Panc1 (cell line): ENCODE data around the gene FTCDNL1. TPM values are rescaled to one million over a fixed set of nuclear protein-coding genes. Genes with fewer than 3 reads are reported as not detected.

Experiments
- ATAC-seq: fragments of 200-7000 bp; cut with Tn5 transposase; 2 replicates; pipeline ENCODE4 v1.9.1; 2020; ENCODE audit warnings: mild to moderate bottlenecking, moderate library complexity
- BruUV-seq: library from RNA; stranded (reverse); fragments of 400-500 nt; replicated peaks from 2 replicates; lab custom pipeline; 2021; lab: Mats Ljungman, UMichigan
- CTCF ChIA-PET: fragments of 300-600 bp; sonication (Branson Sonifier 250); formaldehyde crosslinking; loops from one replicate; lab custom pipeline; 2022; ENCODE audit warnings: antibody characterized with exemption; lab: Charles Lee
- POLR2A ChIA-PET: fragments of 300-600 bp; sonication (Branson Sonifier 250); formaldehyde crosslinking; loops from one replicate; lab custom pipeline; 2022; ENCODE audit warnings: antibody characterized with exemption; lab: Charles Lee
- DNase-seq: peaks from one replicate; pipeline ENCODE4 v3.0.0-alpha.2; 2010; ENCODE audit warnings: low read depth, low spot score
- H3K27ac ChIP-seq: 2 replicates; pipeline ENCODE4 v1.5.1; 2011; ENCODE audit warnings: mild to moderate bottlenecking, low read length, inconsistent platforms
- H3K27me3 ChIP-seq: fragments of 200-500 bp; sonication (Bioruptor generic); 2 replicates; pipeline ENCODE4 v1.6.0; 2014; ENCODE audit warnings: low read length, inconsistent platforms; ENCODE audit not compliant: control insufficient read depth, insufficient read depth
- H3K36me3 ChIP-seq: fragments of 200-500 bp; sonication (Bioruptor generic); 2 replicates; pipeline ENCODE4 v1.5.1; 2014; ENCODE audit warnings: inconsistent platforms, mild to moderate bottlenecking, low read length, moderate library complexity; ENCODE audit not compliant: control insufficient read depth, insufficient read depth
- H3K4me1 ChIP-seq: 2 replicates; pipeline ENCODE4 v1.5.1; 2011; ENCODE audit warnings: inconsistent platforms, mild to moderate bottlenecking, low read length, moderate library complexity; ENCODE audit not compliant: control insufficient read depth, insufficient read depth
- H3K4me3 ChIP-seq, 2 experiments: 2 replicates each; pipeline ENCODE4 v1.5.1; 2011 to 2012; ENCODE audit warnings: low read depth in 2 of 2, low read length in 2 of 2, mild to moderate bottlenecking in 2 of 2, inconsistent platforms in 1 of 2, moderate library complexity in 1 of 2
- H3K9me3 ChIP-seq: fragments of 200-500 bp; sonication (Bioruptor generic); 2 replicates; pipeline ENCODE4 v1.5.1; 2014; ENCODE audit warnings: low read depth, mild to moderate bottlenecking, inconsistent platforms, low read length, moderate library complexity; ENCODE audit not compliant: control insufficient read depth, insufficient read depth
- CTCF ChIP-seq: fragments of 450-650 bp; IDR thresholded peaks from 2 replicates; pipeline ENCODE4 v1.5.1; 2017; ENCODE audit warnings: mild to moderate bottlenecking
- POLR2AphosphoS5 ChIP-seq: IDR thresholded peaks from 2 replicates; pipeline ENCODE4 v1.6.1; 2012; ENCODE audit warnings: mild to moderate bottlenecking, low read depth, low read length, moderate library complexity
- REST ChIP-seq, 2 experiments: IDR thresholded peaks; 2 replicates each; pipeline ENCODE4 v1.6.1; 2011 to 2012; ENCODE audit warnings: low read depth in 2 of 2, control low read depth in 1 of 2, low read length in 1 of 2, mild to moderate bottlenecking in 1 of 2, moderate library complexity in 1 of 2; ENCODE audit not compliant: insufficient read depth in 1 of 2
- SIN3A ChIP-seq: IDR thresholded peaks from 2 replicates; pipeline ENCODE4 v1.6.1; 2012; ENCODE audit warnings: low read depth, mild to moderate bottlenecking, low read length, moderate library complexity, borderline replicate concordance; ENCODE audit not compliant: insufficient read depth
- TCF7L2 ChIP-seq: IDR thresholded peaks from 2 replicates; pipeline ENCODE4 v1.6.1; 2011; ENCODE audit warnings: mild to moderate bottlenecking, low read depth, low read length, inconsistent platforms
- in situ Hi-C: cut with HindIII; loops from 2 replicates; pipeline ENCODE4 v1.10.0; 2016; ENCODE audit warnings: low sequenced_read_pairs, low pct_unique_long_range_greater_than_20kb
- intact Hi-C: fragments of 100-400 bp; cut with micrococcal nuclease; formaldehyde crosslinking; loops from one replicate; pipeline ENCODE4 v1.10.0; 2022; ENCODE audit not compliant: unreplicated experiment
- total RNA-seq: library from RNA; stranded (reverse); gene quantifications from one replicate; pipeline ENCODE4 v1.2.1, GENCODE V29; 2021; ENCODE audit not compliant: unreplicated experiment

The FTCDNL1 gene
- total RNA-seq, 1 experiment from 2014 or later, result 2.8 TPM

DNA sequence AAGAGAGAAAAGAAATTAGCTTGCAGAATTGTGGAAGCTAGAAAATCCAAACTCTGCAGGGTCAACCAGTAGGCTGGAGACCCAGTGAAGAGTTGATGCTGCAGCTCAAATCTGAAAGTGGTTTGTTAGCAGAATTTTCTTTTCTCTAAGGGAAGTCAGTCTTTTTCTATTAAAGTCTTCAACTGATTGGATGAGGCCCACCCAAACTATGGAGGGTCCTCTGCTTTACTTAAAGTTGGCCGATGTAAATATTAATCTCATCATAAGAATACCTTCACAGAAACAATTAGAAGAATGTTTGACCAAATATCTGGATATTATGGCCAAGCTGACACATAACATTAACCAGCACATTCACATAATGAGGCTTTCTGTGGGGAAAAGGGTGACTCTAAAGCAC, 73.7 kb downstream of the FTCDNL1 start:
- Histone ChIP-seq H3K4me1 (no peaks in the 10 kb centered on the region), H3K4me3 (no peak overlapping the region), H3K9me3 (no peaks in the 10 kb centered on the region), H3K27me3 (no peaks in the 10 kb centered on the region), H3K36me3 (no peaks in the 10 kb centered on the region), H3K27ac (no peak overlapping the region)
- POLR2A ChIA-PET, result no interaction called here
- intact Hi-C loops, result no loop called here
- no TSS peak for BruUV-seq
- ATAC-seq (no peak), DNase-seq (no peak)
- TF ChIP-seq SIN3A (no peak), TCF7L2 (no peak), CTCF (no peak), REST (IDR thresholded peaks at IDR 0.05; ENCODE audit: insufficient read depth in 1 of 2, low read depth in 2 of 2, low read length in 1 of 2) (no peak), POLR2AphosphoS5 (no peak)
- in situ Hi-C loops, result no loop called here
- CTCF ChIA-PET, result no interaction called here

GRCh38 chr2:199775267-199775666, 75.7 kb downstream of the FTCDNL1 start:
- H3K9me3 ChIP-seq, result no peaks in the 10 kb centered on the region
- H3K4me1 ChIP-seq, result no peaks in the 10 kb centered on the region
- no TSS peak for BruUV-seq
- H3K27me3 ChIP-seq, result peaks cover 2% of the 10 kb centered on the region; the same call in 1 of the 2 replicates
- POLR2A ChIA-PET, result no interaction called here
- no peak overlapping the region for H3K27ac ChIP-seq
- in situ Hi-C loops (no loop called here), intact Hi-C loops (no loop called here)
- DNase-seq (no peak), ATAC-seq (no peak)
- CTCF ChIA-PET, result no interaction called here
- TF ChIP-seq CTCF, result no peak
- H3K4me3 ChIP-seq, result no peak overlapping the region
- H3K36me3 ChIP-seq, result no peaks in the 10 kb centered on the region
